ENCODE data around the gene SPG7.
"Not testable (repeated sequence)": the region's sequence is repeated elsewhere in the genome, so short reads cannot be mapped to it uniquely, and the experiment has no call there.

The SPG7 gene

DNA sequence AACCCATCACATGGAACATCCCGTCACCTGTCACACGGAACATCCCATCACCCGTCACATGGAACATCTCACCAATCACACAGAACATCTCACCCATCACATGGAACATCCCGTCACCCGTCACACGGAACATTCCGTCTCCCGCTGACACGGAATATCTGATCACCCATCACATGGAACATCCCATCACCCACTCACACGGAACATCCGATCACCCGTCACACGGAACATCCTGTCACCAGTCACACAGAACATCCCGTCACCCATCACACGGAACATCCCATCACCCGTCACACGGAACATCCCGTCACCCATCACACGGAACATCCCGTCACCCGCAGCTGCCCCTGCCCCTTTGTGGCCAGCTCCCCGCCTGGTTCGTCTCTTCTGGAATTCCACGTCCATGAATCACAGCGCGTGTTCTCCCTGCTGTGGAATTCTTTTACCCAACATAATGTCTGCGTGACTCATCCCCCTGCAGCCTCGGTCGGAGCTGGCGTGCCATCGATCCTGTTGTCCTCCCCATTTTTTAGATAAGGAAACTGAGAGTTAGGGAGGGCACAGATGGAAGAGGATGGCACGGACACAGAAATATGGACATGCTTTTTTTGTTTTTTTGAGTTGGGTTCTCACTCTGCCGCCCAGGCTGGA, 73.0 kb downstream of the SPG7 start:
- no peak for DNase-seq

DNA sequence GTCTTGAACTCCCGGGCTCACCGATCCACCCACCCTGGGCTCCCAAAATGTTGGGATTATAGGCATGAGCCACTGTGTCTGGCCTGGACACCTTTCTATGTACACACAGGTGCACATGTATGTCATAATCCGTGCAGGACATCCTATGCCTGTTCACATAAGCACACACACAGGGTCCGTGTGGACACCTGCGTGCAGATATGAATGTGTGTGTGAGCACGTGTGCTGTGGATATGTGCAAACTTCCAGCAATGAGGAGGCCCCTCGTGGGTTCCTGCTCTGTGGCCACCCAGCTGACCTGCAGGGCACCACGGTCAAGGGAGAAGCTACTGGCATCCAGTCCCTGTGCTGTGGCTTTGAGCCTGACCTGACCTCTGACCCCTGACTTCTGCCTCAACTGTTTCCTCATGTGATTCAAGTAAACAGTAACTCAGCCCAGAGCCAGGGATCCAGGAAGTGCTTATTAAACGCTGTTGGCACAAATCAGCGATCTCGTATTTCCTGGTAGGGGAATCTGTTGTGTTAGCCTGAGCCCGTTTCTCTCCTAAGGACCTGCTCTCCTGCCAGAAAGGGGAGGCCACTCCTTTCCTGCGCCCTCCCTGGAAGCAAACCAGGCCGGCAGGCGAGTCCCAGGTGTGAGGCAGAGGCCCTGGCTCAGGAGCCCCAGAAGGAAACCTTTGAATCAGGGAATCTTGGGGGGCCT, 73.8 kb downstream of the SPG7 start:
- peak in 3 of 4 experiments; percentile 42 to 45 (median 44) for DNase-seq

GRCh38 chr16:89582614-89583196, 74.5 kb downstream of the SPG7 start:
- DNase-seq = no peak

DNA sequence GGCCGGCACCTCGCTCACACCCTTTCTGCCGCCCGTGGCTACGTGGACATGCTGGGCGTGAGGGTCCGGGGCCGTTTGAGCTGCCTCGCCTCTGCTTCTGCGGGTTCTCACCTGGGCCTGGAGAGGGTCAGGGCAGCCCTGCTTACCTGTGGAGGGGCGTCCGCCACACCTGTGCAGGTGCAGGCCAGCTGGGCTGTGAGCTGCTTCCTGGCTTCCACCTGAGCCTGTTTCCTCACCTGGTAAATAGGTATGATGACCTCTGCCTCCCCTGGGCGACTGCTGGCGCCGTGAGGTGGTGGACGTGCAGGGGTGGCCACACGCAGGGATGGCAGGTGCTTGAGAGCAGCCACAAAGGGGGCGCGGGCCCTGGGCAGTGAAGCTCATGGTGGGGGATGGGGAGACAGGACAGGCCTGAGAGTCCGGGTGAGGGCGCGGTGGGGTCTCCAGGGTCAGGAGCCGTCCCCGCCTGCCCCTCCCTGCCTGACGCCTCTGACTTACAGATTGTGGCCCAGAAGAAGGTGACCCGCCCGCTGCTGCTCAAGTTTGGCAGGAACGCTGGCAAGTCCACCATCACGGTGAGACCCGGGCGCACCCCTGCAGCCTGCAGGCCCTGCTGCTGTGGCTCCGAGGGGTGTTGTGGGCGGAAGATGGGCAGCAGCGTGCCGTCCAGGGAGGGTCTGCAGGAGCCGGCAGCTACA, 75.1 kb downstream of the SPG7 start:
- DNase-seq = no peak

DNA sequence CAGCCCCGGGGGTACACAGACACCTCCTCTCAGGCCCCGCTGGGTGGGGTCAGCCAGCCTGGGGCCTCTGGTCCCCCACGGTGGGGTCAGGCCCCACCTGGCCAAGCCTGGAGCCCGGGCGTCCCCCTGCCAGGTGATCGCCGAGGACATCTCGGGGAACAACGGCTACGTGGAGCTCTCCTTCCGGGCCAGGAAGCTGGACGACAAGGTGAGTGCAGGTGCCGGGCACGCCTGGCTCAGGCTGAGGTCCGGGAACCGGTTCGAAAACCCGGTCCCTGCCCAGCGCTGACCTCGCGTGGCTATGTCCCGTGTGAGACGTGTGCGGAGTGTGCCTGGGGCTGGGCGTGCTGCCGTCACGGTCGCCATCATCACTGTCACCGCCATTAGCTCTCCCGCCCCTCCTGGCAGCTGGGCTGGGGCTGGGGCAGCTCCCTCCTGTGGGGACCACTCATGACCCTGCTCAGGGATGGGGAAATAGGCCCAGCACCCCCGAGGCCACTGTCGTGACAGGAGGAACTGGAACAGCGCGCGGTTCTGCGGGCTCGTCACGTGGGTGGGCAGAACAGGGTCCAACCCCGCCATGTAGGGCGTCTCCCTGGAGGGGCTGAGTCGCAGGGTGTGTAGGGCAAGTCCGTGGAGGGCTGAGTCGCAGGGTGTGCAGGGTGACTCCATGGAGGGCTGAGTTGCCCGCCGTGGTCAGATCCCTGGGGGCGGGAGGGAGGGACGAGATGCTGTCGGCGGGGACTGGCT, 75.9 kb downstream of the SPG7 start:
- no peak for DNase-seq

- no peak for DNase-seq
Measured at GRCh38 chr16:89584768-89585549, 76.8 kb downstream of the SPG7 start.

DNA sequence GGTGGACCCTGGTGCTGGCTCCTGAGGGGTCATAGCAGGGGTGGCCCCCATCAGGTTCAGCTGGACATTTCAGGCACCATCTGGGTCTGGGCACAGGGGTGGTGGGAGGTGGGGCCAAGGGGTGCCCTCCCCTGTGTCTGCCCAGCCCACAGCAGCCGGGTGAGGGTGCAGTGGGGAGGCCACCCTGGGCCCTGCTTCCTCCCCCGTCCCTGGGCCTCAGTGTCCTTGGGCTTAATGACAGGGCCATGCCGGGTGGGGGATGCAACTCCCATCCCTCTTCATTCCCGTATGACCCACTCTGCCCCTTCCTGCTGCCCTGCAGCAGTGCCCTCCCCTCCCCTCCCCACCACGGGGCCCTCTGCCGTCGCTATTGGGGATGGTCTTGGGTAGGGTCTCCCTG, 78.0 kb downstream of the SPG7 start:
- no peak for DNase-seq

GRCh38 chr16:89586853-89587252, 78.7 kb downstream of the SPG7 start:
- DNase-seq = no peak

- DNase-seq = not testable (repeated sequence)
Measured at GRCh38 chr16:89587676-89588075, 79.5 kb downstream of the SPG7 start.

GRCh38 chr16:89588413-89589109, 80.4 kb downstream of the SPG7 start:
- DNase-seq = no peak

DNA sequence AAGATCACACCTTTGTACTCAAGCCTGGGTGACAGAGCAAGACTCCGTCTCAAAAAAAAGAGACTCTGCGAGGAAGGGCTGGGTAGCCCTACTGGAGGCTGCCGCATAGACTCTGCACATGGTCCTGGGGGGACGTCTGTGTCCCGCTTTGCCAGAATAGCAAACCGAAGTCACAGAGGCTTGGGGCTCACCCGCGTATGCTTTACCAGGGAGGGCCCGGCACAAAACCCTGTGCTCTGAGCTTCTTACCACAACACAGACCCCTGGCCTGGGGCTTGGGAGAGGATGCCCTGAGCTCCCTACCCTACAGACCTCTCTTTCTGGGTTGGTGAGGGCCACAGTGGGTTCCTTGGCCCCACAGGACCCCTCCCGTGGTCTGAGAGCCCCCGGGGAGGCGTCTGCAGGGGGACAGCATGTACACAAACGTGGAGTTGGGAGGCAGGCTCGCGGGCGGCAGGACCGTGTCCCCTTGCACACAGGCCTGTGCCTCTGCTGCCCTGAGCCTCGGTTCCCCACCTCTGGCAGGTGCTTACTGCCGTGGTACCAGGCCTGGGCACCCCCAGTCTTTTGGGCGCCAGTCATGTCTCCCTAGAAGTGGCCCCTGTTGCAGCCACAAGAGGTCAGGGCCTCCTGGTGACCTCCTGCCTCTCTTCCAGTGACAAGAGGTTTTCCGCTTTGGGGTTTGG, 81.2 kb downstream of the SPG7 start:
- DNase-seq = no peak

- no peak for DNase-seq
Measured at GRCh38 chr16:89593841-89594240, 85.6 kb downstream of the SPG7 start.

DNA sequence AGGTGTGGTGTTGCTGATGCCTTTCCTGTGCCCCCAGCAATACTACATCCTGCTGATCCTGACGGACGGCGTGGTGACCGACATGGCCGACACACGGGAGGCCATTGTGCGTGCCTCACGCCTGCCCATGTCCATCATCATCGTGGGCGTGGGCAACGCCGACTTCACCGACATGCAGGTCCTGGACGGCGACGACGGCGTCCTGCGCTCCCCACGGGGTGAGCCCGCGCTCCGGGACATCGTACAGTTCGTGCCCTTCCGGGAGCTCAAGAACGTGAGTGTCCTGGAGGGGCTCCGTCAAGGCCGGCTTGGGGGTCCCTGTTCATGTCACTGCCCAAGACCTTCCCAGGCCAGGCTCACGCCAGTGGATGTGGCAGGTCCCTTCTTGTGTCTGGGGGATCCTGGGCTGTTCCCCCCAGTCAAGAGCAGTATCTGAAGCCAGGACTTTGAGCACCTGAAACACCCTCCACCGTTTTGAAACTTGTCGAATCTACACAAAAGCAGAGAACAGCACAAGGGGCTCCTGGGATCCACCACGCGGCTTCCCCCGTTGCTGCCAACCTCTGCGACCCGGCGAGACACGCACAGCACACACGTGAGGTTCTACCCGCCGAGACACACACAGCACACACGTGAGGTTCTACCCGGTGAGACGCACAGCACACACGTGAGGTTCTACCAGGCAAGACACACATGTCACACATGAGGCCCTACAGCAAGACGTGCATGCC, 87.3 kb downstream of the SPG7 start:
- no peak for DNase-seq

GRCh38 chr16:89596061-89596689, 88.0 kb downstream of the SPG7 start:
- no peak for DNase-seq

- DNase-seq = no peak
Measured at GRCh38 chr16:89596957-89597649, 88.9 kb downstream of the SPG7 start.

DNA sequence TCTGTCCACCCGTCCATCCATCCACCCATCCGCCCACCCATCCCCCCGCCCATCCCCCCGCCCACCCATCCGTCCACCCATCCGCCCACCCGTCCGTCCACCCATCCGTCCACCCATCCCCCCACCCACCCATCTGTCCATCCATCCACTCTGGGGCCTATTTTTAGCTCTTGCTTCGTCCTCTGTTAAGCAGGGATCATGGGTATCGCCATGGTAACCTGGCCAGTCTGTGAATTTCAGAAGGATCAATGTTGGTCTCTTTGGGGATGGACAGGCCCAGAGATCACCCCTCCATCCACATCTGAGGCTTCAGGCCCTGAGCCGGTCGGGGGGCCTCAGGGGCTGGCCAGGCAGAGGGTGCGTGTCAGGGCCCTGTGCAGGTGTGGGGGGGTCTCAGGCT, 90.0 kb downstream of the SPG7 start:
- peak in 3 of 4 experiments; percentile 39 to 49 (median 40) for DNase-seq

- peak in 1 of 4 experiments; percentile 35 for DNase-seq
Measured at GRCh38 chr16:89599451-89599858, 91.3 kb downstream of the SPG7 start.

- DNase-seq = no peak
Measured at GRCh38 chr16:89599902-89600301, 91.7 kb downstream of the SPG7 start.

GRCh38 chr16:89600427-89600826, 92.2 kb downstream of the SPG7 start:
- no peak for DNase-seq
